Measurements from ENCODE around the gene LCMT2.

LCMT2 gene

GRCh38 chr15:43274136-43274535, 56.2 kb downstream of the LCMT2 start:
- DNase-seq (ENCODE audit: low read depth) = no peak

All from stimulated activated CD8-positive, alpha-beta memory T cell treated with anti-CD3 and anti-CD28 coated beads, Interleukin-7, amount 100 ng/mL, for 24 hours (primary cell).